Measurements from ENCODE around the gene UBR2. TPM values are rescaled to one million over a fixed set of nuclear protein-coding genes. Genes with fewer than 3 reads are reported as not detected.

Gene UBR2
- total and polyA plus RNA-seq, 2 of the 13 experiments (the other 11 are each of a cell fraction or from before 2014, with no cell fraction given): 17.6 to 29.3 TPM

DNA sequence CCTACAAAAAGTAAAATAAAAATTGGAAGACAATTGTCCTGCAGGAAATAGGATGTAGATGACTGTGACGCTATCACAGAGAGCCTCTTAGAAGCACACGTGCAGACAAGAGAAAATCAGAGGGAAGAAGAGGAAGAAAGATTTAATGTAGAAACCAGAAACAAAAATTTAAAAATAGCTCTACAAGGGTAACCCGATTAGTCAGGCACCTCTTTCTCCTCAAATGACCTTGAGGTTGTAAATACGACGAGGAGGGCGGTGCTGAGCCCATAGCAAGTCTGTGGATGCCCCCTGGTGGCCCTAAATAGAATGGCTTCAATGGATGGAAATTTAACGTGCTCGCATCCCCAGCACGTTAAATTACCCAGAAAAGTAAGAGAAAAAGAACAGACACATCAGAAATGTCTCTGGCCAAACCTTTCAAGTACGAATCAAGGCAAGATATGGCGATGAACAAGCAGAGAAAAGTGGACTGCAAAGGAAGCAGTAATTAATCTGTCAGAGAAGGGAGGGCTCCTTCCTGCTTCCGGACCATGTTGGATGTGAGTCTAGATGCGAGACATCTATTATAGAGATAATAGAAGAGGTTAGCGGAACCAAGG lies 162.8 kb downstream of the UBR2 start (continued):
- TF ChIP-seq, protein P1, sequence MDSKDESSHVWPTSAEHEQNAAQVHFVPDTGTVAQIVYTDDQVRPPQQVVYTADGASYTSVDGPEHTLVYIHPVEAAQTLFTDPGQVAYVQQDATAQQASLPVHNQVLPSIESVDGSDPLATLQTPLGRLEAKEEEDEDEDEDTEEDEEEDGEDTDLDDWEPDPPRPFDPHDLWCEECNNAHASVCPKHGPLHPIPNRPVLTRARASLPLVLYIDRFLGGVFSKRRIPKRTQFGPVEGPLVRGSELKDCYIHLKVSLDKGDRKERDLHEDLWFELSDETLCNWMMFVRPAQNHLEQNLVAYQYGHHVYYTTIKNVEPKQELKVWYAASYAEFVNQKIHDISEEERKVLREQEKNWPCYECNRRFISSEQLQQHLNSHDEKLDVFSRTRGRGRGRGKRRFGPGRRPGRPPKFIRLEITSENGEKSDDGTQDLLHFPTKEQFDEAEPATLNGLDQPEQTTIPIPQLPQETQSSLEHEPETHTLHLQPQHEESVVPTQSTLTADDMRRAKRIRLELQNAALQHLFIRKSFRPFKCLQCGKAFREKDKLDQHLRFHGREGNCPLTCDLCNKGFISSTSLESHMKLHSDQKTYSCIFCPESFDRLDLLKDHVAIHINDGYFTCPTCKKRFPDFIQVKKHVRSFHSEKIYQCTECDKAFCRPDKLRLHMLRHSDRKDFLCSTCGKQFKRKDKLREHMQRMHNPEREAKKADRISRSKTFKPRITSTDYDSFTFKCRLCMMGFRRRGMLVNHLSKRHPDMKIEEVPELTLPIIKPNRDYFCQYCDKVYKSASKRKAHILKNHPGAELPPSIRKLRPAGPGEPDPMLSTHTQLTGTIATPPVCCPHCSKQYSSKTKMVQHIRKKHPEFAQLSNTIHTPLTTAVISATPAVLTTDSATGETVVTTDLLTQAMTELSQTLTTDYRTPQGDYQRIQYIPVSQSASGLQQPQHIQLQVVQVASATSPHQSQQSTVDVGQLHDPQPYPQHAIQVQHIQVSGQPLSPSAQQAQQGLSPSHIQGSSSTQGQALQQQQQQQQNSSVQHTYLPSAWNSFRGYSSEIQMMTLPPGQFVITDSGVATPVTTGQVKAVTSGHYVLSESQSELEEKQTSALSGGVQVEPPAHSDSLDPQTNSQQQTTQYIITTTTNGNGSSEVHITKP (CRISPR knock-in tag; IDR thresholded peaks at IDR 0.05; ENCODE audit: low read depth): no peak
- TF ChIP-seq PAX8 (CRISPR knock-in tag; IDR thresholded peaks at IDR 0.05; ENCODE audit: borderline replicate concordance) (no peak), HNRNPL (IDR thresholded peaks at IDR 0.05; ENCODE audit: low read depth, low read length) (no peak), ARNT2 (CRISPR knock-in tag; IDR thresholded peaks at IDR 0.05; ENCODE audit: low read depth) (0 out of 2 replicates have a peak, but pooled peaks have one; percentile 53), IRF2 (CRISPR knock-in tag; IDR thresholded peaks at IDR 0.05) (0 out of 2 replicates have a peak, but pooled peaks have one; percentile 30), ZNF7 (CRISPR knock-in tag; IDR thresholded peaks at IDR 0.05) (no peak), ZKSCAN8 (CRISPR knock-in tag; IDR thresholded peaks at IDR 0.05; ENCODE audit: borderline replicate concordance) (no peak), RBAK (CRISPR knock-in tag; IDR thresholded peaks at IDR 0.05) (no peak), JUNB (CRISPR knock-in tag; IDR thresholded peaks at IDR 0.05; ENCODE audit: borderline replicate concordance) (no peak), CEBPB (IDR thresholded peaks at IDR 0.05; ENCODE audit: borderline replicate concordance, low read depth, low read length) (no peak), CREM (IDR thresholded peaks at IDR 0.05) (0 out of 2 replicates have a peak, but pooled peaks have one; percentile 26), CREM (CRISPR knock-in tag; IDR thresholded peaks at IDR 0.05) (no peak), JUND (CRISPR knock-in tag; IDR thresholded peaks at IDR 0.05) (no peak), ZFP36 (IDR thresholded peaks at IDR 0.05; ENCODE audit: borderline replicate concordance, low read depth, low read length, partially characterized antibody) (no peak), NR1H2 (CRISPR knock-in tag; IDR thresholded peaks at IDR 0.05; ENCODE audit: borderline replicate concordance, low read depth) (no peak), GTF3A (CRISPR knock-in tag; conservative IDR thresholded peaks at IDR 0.05) (no peak), FIP1L1 (IDR thresholded peaks at IDR 0.05; ENCODE audit: borderline replicate concordance, insufficient read depth, low read depth, low read length) (no peak), MXI1 (IDR thresholded peaks at IDR 0.05; ENCODE audit: borderline replicate concordance, low read depth, low read length) (peak; percentile 62; the same call in 1 of the 3 replicates)
- TF ChIP-seq, protein P2, sequence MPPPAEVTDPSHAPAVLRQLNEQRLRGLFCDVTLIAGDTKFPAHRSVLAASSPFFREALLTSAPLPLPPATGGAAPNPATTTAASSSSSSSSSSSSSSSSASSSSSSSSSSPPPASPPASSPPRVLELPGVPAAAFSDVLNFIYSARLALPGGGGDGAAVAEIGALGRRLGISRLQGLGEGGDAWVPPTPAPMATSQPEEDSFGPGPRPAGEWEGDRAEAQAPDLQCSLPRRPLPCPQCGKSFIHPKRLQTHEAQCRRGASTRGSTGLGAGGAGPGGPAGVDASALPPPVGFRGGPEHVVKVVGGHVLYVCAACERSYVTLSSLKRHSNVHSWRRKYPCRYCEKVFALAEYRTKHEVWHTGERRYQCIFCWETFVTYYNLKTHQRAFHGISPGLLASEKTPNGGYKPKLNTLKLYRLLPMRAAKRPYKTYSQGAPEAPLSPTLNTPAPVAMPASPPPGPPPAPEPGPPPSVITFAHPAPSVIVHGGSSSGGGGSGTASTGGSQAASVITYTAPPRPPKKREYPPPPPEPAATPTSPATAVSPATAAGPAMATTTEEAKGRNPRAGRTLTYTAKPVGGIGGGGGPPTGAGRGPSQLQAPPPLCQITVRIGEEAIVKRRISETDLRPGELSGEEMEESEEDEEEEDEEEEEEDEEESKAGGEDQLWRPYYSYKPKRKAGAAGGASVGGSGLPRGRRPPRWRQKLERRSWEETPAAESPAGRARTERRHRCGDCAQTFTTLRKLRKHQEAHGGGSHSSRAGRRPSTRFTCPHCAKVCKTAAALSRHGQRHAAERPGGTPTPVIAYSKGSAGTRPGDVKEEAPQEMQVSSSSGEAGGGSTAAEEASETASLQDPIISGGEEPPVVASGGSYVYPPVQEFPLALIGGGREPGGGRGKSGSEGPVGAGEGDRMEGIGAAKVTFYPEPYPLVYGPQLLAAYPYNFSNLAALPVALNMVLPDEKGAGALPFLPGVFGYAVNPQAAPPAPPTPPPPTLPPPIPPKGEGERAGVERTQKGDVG (CRISPR knock-in tag; IDR thresholded peaks at IDR 0.05; ENCODE audit: borderline replicate concordance): no peak
- TF ChIP-seq, protein P3, sequence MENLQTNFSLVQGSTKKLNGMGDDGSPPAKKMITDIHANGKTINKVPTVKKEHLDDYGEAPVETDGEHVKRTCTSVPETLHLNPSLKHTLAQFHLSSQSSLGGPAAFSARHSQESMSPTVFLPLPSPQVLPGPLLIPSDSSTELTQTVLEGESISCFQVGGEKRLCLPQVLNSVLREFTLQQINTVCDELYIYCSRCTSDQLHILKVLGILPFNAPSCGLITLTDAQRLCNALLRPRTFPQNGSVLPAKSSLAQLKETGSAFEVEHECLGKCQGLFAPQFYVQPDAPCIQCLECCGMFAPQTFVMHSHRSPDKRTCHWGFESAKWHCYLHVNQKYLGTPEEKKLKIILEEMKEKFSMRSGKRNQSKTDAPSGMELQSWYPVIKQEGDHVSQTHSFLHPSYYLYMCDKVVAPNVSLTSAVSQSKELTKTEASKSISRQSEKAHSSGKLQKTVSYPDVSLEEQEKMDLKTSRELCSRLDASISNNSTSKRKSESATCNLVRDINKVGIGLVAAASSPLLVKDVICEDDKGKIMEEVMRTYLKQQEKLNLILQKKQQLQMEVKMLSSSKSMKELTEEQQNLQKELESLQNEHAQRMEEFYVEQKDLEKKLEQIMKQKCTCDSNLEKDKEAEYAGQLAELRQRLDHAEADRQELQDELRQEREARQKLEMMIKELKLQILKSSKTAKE (CRISPR knock-in tag; IDR thresholded peaks at IDR 0.05; ENCODE audit: borderline replicate concordance): no peak
- TF ChIP-seq, protein P4, sequence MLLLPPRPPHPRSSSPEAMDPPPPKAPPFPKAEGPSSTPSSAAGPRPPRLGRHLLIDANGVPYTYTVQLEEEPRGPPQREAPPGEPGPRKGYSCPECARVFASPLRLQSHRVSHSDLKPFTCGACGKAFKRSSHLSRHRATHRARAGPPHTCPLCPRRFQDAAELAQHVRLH (CRISPR knock-in tag; IDR thresholded peaks at IDR 0.05; ENCODE audit: borderline replicate concordance, low read depth): no peak
